ENCODE data around the gene FOXE1.

FOXE1 gene

DNA sequence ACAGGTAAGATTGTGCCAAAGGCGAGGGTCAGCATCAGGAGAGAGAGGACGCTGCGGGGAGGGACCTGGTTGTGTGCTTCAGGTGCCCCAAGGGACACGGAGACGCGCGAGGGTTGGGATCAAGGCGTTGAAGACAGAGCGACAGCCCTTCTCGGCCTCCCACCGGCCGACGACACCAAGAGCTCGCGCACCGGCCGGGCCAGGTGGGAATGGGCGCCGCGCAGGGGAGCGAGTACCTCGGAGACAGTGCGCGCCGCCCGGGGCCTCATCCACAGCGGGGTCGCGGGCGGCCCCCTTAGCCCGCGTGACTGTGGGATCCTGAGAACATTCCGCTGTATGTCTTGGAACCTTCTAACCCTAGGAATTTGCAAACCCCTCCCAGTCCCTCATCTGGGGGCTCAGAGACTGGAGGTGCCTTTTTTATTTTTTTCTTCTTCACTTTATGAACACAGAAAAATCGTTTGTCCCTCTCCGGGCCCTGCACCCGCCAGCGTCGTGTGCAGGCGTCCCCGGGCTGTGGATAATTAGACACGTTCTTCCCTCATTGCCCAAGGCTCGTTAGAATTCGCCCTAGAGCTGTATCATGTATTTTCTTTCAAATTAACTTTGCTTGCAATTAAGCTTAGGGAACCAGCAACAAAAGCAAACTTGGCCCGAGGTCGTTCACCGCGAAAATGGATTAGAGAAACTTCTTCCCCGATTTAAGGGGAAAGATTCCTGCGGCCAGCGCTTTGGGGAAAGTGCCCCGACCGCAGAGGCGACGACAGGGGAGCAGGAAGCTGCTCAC lies 4.8 kb downstream of the FOXE1 start:
- H3K9me2 ChIP-seq (replicated peaks; ENCODE audit: insufficient read depth, low read length): no peaks in the 10 kb centered on the region
- H3K27me3 ChIP-seq (replicated peaks; ENCODE audit: insufficient read depth, low read length): peaks cover 27% of the 10 kb centered on the region
- H3F3A ChIP-seq (ENCODE audit: insufficient read depth, low read length): no peaks in the 10 kb centered on the region
- TF ChIP-seq, protein P1, sequence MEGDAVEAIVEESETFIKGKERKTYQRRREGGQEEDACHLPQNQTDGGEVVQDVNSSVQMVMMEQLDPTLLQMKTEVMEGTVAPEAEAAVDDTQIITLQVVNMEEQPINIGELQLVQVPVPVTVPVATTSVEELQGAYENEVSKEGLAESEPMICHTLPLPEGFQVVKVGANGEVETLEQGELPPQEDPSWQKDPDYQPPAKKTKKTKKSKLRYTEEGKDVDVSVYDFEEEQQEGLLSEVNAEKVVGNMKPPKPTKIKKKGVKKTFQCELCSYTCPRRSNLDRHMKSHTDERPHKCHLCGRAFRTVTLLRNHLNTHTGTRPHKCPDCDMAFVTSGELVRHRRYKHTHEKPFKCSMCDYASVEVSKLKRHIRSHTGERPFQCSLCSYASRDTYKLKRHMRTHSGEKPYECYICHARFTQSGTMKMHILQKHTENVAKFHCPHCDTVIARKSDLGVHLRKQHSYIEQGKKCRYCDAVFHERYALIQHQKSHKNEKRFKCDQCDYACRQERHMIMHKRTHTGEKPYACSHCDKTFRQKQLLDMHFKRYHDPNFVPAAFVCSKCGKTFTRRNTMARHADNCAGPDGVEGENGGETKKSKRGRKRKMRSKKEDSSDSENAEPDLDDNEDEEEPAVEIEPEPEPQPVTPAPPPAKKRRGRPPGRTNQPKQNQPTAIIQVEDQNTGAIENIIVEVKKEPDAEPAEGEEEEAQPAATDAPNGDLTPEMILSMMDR (IDR thresholded peaks at IDR 0.05; ENCODE audit: low read length): no peak
- TF ChIP-seq EZH2 (optimal IDR thresholded peaks at IDR 0.05; ENCODE audit: low read depth, low read length): no peak
- no peak for TF ChIP-seq EZH2phosphoT487 (IDR thresholded peaks at IDR 0.05; ENCODE audit: low read length)
- no peak overlapping the region for H3K4me2 ChIP-seq (ENCODE audit: low read depth, low read length)
- no peaks in the 10 kb centered on the region for H3K4me1 ChIP-seq (ENCODE audit: low read length)
- H3K27ac ChIP-seq (ENCODE audit: low read length): no peak overlapping the region
- DNase-seq: no peak
- H3K9me3 ChIP-seq (replicated peaks; ENCODE audit: insufficient read depth, low read length): no peaks in the 10 kb centered on the region
- H3K36me3 ChIP-seq (replicated peaks; ENCODE audit: insufficient read depth, low read length): no peaks in the 10 kb centered on the region
- 0 out of 2 replicates have a peak overlapping the region, but pooled peaks have one; percentile 18 for H2AFZ ChIP-seq (ENCODE audit: low read length)
- no peak overlapping the region for H3K9ac ChIP-seq (ENCODE audit: low read length)
- H3K79me2 ChIP-seq (ENCODE audit: low read length): no peaks in the 10 kb centered on the region
- H3K4me3 ChIP-seq (ENCODE audit: low read length): no peak overlapping the region
- no peaks in the 10 kb centered on the region for H4K20me1 ChIP-seq (ENCODE audit: insufficient read depth, low read length)

DNA sequence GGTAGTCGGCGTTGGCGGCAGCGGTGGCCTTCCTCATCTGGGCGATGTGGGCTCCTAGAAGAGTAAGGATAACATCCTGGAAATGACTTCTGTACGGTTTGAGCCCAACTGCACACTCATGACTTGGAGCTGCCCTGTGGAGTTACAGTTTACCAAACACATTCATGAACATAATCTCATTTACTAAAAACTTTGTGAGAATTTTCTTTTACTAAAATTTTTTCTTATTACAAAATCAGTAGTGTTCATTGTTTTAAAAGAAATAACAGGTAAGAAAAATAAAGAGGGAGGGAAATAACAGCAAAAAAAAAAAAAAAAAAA lies 5.3 kb downstream of the FOXE1 start:
- Histone ChIP-seq H3K4me3 (ENCODE audit: low read length) (no peak overlapping the region), H4K20me1 (ENCODE audit: insufficient read depth, low read length) (no peaks in the 10 kb centered on the region), H3K9ac (ENCODE audit: low read length) (no peak overlapping the region)

DNA sequence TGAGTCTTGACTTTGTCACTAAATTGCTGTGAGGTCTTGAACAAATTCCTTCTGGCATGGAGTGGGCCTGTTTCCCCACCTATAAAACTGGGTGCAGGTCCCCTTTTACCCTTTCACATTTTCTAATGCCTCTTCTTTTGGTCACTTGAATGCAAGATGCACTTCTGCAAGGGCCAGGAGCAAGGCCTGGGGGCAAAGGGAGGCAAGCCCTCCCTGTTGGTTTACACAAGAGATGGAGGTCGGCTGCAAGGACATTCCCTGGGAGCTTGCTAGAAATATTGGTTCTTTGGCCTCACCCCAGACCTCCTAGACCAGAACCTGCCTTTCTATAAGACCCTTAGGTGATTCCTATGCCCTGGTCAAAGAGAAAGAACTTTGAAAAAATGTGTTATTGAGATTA lies 5.8 kb downstream of the FOXE1 start:
- no peak overlapping the region for H3K4me3 ChIP-seq (ENCODE audit: low read length)
- H3K9me2 ChIP-seq (replicated peaks; ENCODE audit: insufficient read depth, low read length): no peaks in the 10 kb centered on the region
- H3K4me2 ChIP-seq (ENCODE audit: low read depth, low read length): no peak overlapping the region
- no peak overlapping the region for H3K27ac ChIP-seq (ENCODE audit: low read length)
- TF ChIP-seq EZH2 (optimal IDR thresholded peaks at IDR 0.05; ENCODE audit: low read depth, low read length): no peak
- no peak for TF ChIP-seq EZH2phosphoT487 (IDR thresholded peaks at IDR 0.05; ENCODE audit: low read length)
- TF ChIP-seq, protein P1 (IDR thresholded peaks at IDR 0.05; ENCODE audit: low read length): no peak
- no peaks in the 10 kb centered on the region for H3K36me3 ChIP-seq (replicated peaks; ENCODE audit: insufficient read depth, low read length)
- H3K4me1 ChIP-seq (ENCODE audit: low read length): no peaks in the 10 kb centered on the region
- DNase-seq: no peak
- no peak overlapping the region for H3K9ac ChIP-seq (ENCODE audit: low read length)
- H3K9me3 ChIP-seq (replicated peaks; ENCODE audit: insufficient read depth, low read length): no peaks in the 10 kb centered on the region
- no peak overlapping the region for H2AFZ ChIP-seq (ENCODE audit: low read length)
- H4K20me1 ChIP-seq (ENCODE audit: insufficient read depth, low read length): no peaks in the 10 kb centered on the region
- peaks cover 24% of the 10 kb centered on the region for H3K27me3 ChIP-seq (replicated peaks; ENCODE audit: insufficient read depth, low read length)
- H3K79me2 ChIP-seq (ENCODE audit: low read length): no peaks in the 10 kb centered on the region
- no peaks in the 10 kb centered on the region for H3F3A ChIP-seq (ENCODE audit: insufficient read depth, low read length)

More for the DNA sequence above, 5.3 kb downstream of the FOXE1 start:
- Histone ChIP-seq H3K4me1 (ENCODE audit: low read length) (no peaks in the 10 kb centered on the region), H3K4me2 (ENCODE audit: low read depth, low read length) (no peak overlapping the region), H3K9me3 (replicated peaks; ENCODE audit: insufficient read depth, low read length) (no peaks in the 10 kb centered on the region), H3F3A (ENCODE audit: insufficient read depth, low read length) (no peaks in the 10 kb centered on the region), H3K36me3 (replicated peaks; ENCODE audit: insufficient read depth, low read length) (no peaks in the 10 kb centered on the region), H3K9me2 (replicated peaks; ENCODE audit: insufficient read depth, low read length) (no peaks in the 10 kb centered on the region), H3K27me3 (replicated peaks; ENCODE audit: insufficient read depth, low read length) (peaks cover 24% of the 10 kb centered on the region), H3K27ac (ENCODE audit: low read length) (no peak overlapping the region), H3K79me2 (ENCODE audit: low read length) (no peaks in the 10 kb centered on the region), H2AFZ (ENCODE audit: low read length) (0 out of 2 replicates have a peak overlapping the region, but pooled peaks have one; percentile 18)
- DNase-seq: no peak
- TF ChIP-seq, protein P1 (IDR thresholded peaks at IDR 0.05; ENCODE audit: low read length): no peak
- TF ChIP-seq EZH2 (optimal IDR thresholded peaks at IDR 0.05; ENCODE audit: low read depth, low read length) (no peak), EZH2phosphoT487 (IDR thresholded peaks at IDR 0.05; ENCODE audit: low read length) (no peak)

All from MM.1S (cell line).